Kidney (tissue), 14 donors: ENCODE results near the gene IQCK. TPM values are rescaled to one million over a fixed set of nuclear protein-coding genes. Genes with fewer than 3 reads are reported as not detected.

ENCODE experiments used
- DNase-seq, 5 donors: peaks; one replicate each; pipeline ENCODE4 v3.0.0-alpha.2; 2013 to 2020
- FAIRE-seq: peaks from 2 replicates; lab custom pipeline; 2012; peaks lifted over from hg19 to GRCh38; lab: Jason Lieb, UNC
- H3K27ac ChIP-seq, 2 donors: one replicate each; pipeline ENCODE4 v1.7.0; 2013; ENCODE audit warnings: low read depth in 2 of 2, low read length in 2 of 2, inconsistent platforms in 1 of 2
- H3K27me3 ChIP-seq: one replicate; pipeline ENCODE4 v1.7.1; 2013; ENCODE audit warnings: low read length, inconsistent platforms; ENCODE audit not compliant: control insufficient read depth, insufficient read depth
- H3K36me3 ChIP-seq, 3 donors: one replicate each; pipeline versions ENCODE4 v1.7.0 to v1.7.1; 2013; ENCODE audit warnings: low read length in 3 of 3, control low read depth in 1 of 3, inconsistent platforms in 1 of 3; ENCODE audit not compliant: insufficient read depth in 3 of 3, control insufficient read depth in 2 of 3
- H3K4me1 ChIP-seq, 3 donors: one replicate each; pipeline versions ENCODE4 v1.7.0 to v1.7.1; 2013; ENCODE audit warnings: low read length in 3 of 3, inconsistent platforms in 1 of 3, low read depth in 1 of 3; ENCODE audit not compliant: control insufficient read depth in 2 of 3, insufficient read depth in 2 of 3
- H3K4me3 ChIP-seq, 3 donors: one replicate each; pipeline versions ENCODE4 v1.7.0 to v1.8.1; 2013; ENCODE audit warnings: low read length in 3 of 3, control low read depth in 1 of 3, inconsistent platforms in 1 of 3
- H3K9ac ChIP-seq, 3 donors: one replicate each; pipeline versions ENCODE4 v1.7.0 to v1.7.1; 2013; ENCODE audit warnings: low read length in 3 of 3, control low read depth in 1 of 3, inconsistent platforms in 1 of 3
- H3K9me3 ChIP-seq, 3 donors: one replicate each; pipeline versions ENCODE4 v1.7.0 to v1.7.1; 2013; ENCODE audit warnings: low read length in 3 of 3, control low read depth in 1 of 3, inconsistent platforms in 1 of 3; ENCODE audit not compliant: control insufficient read depth in 2 of 3, insufficient read depth in 1 of 3
- CTCF ChIP-seq: IDR thresholded peaks from 3 replicates; pipeline ENCODE4 v1.5.1; 2012; ENCODE audit warnings: mild to moderate bottlenecking, moderate library complexity, borderline replicate concordance; ENCODE audit not compliant: insufficient read depth; ENCODE audit errors: extremely low read depth
- intact Hi-C: fragments of 100-400 bp; cut with DNase I; formaldehyde crosslinking; loops from one replicate; pipeline ENCODE4 v1.11.1; 2022
- polyA plus RNA-seq: library from polyadenylated mRNA; stranded (reverse); fragments of 350-450 nt; fragmentation: Illumina TruSeq; extraction: RNeasy Lipid Tissue Mini Kit (QIAGEN cat#74804); gene quantifications from one replicate; pipeline ENCODE4 v1.2.3, GENCODE V29; 2014; ENCODE audit warnings: low read depth, low replicate concordance; ENCODE audit not compliant: insufficient read depth
- total RNA-seq: library from RNA; stranded (reverse); fragmentation: NEBNext Ultra II Directional; extraction: Animal tissue kit (Norgen Biotek cat#: 25700); gene quantifications from one replicate; pipeline ENCODE4 v1.2.1, GENCODE V29; 2021
- donor health status: control.
- donor health status: control.
- donor health status: control.
- donor health status: control.
- donor health status: control.
- donor health status: DM: yes; HTN: yes; CAD: no.
- donor health status: Normal renal cell carcinoma (clear cell type).

Gene IQCK
- total and polyA plus RNA-seq, 2 donors from 2014 or later: 35.4 to 38.1 TPM

- no peak for TF ChIP-seq CTCF
- DNase-seq (peak in 1 of 5 donors; percentile 68), FAIRE-seq (no peak)
- H3K4me1 ChIP-seq: peaks cover 0 to 6% (median 6%) of the 10 kb centered on the region in 3 donors
- no peaks in the 10 kb centered on the region for H3K27me3 ChIP-seq
- H3K9me3 ChIP-seq: no peaks in the 10 kb centered on the region
- no peak overlapping the region for H3K27ac ChIP-seq
- peaks cover 0 to 17% (median 3%) of the 10 kb centered on the region in 3 donors for H3K36me3 ChIP-seq
- intact Hi-C loops: no loop called here
- no peak overlapping the region for H3K4me3 ChIP-seq
- H3K9ac ChIP-seq: no peak overlapping the region
Measured at GRCh38 chr16:19710991-19711545, 7.0 kb upstream of the IQCK start.

GRCh38 chr16:19711643-19712042 is 6.4 kb upstream of the IQCK start:
- Histone ChIP-seq H3K4me3 (no peak overlapping the region), H3K9ac (no peak overlapping the region), H3K4me1 (peaks cover 0 to 12% (median 6%) of the 10 kb centered on the region in 3 donors), H3K27ac (no peak overlapping the region), H3K36me3 (peaks cover 0 to 14% (median 3%) of the 10 kb centered on the region in 3 donors), H3K27me3 (no peaks in the 10 kb centered on the region), H3K9me3 (no peaks in the 10 kb centered on the region)
- TF ChIP-seq CTCF: no peak
- intact Hi-C loops: no loop called here
- FAIRE-seq (no peak), DNase-seq (peak in 1 of 5 donors; percentile 43)

GRCh38 chr16:19712418-19713058 is 5.5 kb upstream of the IQCK start:
- peaks cover 0 to 11% (median 3%) of the 10 kb centered on the region in 3 donors for H3K36me3 ChIP-seq
- no peak overlapping the region for H3K4me3 ChIP-seq
- intact Hi-C loops: no loop called here
- no peak for TF ChIP-seq CTCF
- H3K9ac ChIP-seq: no peak overlapping the region
- FAIRE-seq (no peak), DNase-seq (peak in 1 of 5 donors; percentile 48)
- H3K9me3 ChIP-seq: no peaks in the 10 kb centered on the region
- H3K4me1 ChIP-seq: peaks cover 0 to 12% (median 6%) of the 10 kb centered on the region in 3 donors
- no peak overlapping the region for H3K27ac ChIP-seq
- H3K27me3 ChIP-seq: no peaks in the 10 kb centered on the region
